WERI-Rb-1 (cell line): ENCODE data around the gene ZFHX3.

ENCODE experiments used
- DNase-seq: peaks from one replicate; pipeline ENCODE4 v3.0.0-alpha.2; 2020
- H3K27ac ChIP-seq: fragments of 250-450 bp; sonication (Bioruptor Pico); 2 replicates; pipeline ENCODE4 v1.5.1; 2020; ENCODE audit warnings: mild to moderate bottlenecking, moderate library complexity
- H3K27me3 ChIP-seq: fragments of 250-450 bp; sonication (Bioruptor Pico); 2 replicates; pipeline ENCODE4 v1.5.1; 2021; ENCODE audit warnings: mild to moderate bottlenecking, low read depth, moderate library complexity; ENCODE audit not compliant: insufficient read depth, severe bottlenecking
- H3K36me3 ChIP-seq: fragments of 250-450 bp; sonication (Bioruptor Pico); 2 replicates; pipeline ENCODE4 v1.5.1; 2020; ENCODE audit warnings: mild to moderate bottlenecking, moderate library complexity
- H3K4me3 ChIP-seq: 2 replicates; pipeline ENCODE4 v1.5.1; 2011; ENCODE audit warnings: low read depth, mild to moderate bottlenecking, control low read depth, low read length
- H3K9me3 ChIP-seq: fragments of 250-450 bp; sonication (Bioruptor Pico); 2 replicates; pipeline ENCODE4 v1.5.1; 2021; ENCODE audit warnings: mild to moderate bottlenecking, moderate library complexity; ENCODE audit not compliant: severe bottlenecking
- CTCF ChIP-seq: IDR thresholded peaks from 2 replicates; pipeline ENCODE4 v1.5.1; 2011; ENCODE audit warnings: low read depth, mild to moderate bottlenecking, control low read depth, inconsistent platforms, low read length

ZFHX3 gene

DNA sequence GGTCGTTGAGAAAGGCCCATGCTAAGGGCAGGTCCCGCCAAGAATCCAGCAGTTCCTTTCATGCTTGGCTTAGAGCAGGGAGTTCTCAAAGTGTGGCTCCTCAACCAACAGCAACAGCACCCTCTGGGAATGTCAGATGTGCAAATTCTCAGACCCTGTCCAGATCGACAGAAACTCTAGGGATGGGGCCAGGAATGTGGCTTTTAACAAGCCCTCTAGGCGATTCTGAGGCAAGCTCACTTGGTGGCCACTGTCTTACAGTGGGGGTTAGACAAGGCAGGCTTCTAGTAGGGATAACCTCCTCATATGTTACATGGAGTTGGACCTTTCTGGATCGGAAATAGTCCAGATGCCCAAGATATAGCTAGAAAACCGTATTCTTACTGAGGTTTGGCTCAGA lies 144.8 kb downstream of the ZFHX3 start:
- H3K36me3 ChIP-seq, result no peaks in the 10 kb centered on the region
- no peak for TF ChIP-seq CTCF
- no peak overlapping the region for H3K4me3 ChIP-seq

GRCh38 chr16:72902206-72902605 lies 145.7 kb downstream of the ZFHX3 start:
- H3K9me3 ChIP-seq, result no peaks in the 10 kb centered on the region
- H3K27me3 ChIP-seq, result no peaks in the 10 kb centered on the region
- no peak for TF ChIP-seq CTCF
- H3K4me3 ChIP-seq, result no peak overlapping the region
- no peak overlapping the region for H3K27ac ChIP-seq
- no peak for DNase-seq
- H3K36me3 ChIP-seq, result no peaks in the 10 kb centered on the region

More for the DNA sequence above, 144.8 kb downstream of the ZFHX3 start:
- Histone ChIP-seq H3K27ac (no peak overlapping the region), H3K9me3 (no peaks in the 10 kb centered on the region), H3K27me3 (no peaks in the 10 kb centered on the region)
- DNase-seq, result no peak

DNA sequence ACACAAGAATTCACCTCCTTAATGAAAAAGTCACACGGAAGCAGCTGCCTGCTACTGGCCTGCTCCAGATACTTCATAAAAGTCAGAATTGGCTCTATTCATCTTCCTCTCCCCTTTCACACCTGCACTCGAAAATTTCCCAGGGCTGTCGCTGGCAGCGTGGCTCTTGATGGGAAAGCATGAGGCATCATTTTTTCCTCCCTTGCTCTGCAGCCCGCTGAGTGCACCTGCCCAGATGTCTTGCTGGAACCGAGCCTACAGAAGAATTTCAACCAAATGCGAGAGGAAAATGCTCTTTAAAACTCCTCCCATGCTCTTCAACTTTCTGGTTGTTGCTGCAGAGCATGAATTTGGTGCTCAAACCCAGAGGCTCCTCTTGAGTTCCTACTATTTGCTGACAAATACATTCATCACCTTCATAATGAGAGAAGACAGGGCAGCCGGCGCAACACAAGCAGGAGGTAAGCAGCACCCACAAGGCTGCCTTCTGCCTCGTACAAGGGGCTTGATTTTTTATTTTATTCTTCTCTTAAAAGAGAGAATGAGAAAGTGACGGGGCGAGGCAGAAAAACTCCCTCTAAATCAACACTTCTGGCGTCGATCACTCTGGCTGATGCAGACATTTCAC lies 146.8 kb downstream of the ZFHX3 start:
- no peak for DNase-seq
- no peak overlapping the region for H3K27ac ChIP-seq
- H3K4me3 ChIP-seq, result no peak overlapping the region
- TF ChIP-seq CTCF, result no peak
- H3K27me3 ChIP-seq, result no peaks in the 10 kb centered on the region
- H3K9me3 ChIP-seq, result no peaks in the 10 kb centered on the region
- H3K36me3 ChIP-seq, result no peaks in the 10 kb centered on the region

DNA sequence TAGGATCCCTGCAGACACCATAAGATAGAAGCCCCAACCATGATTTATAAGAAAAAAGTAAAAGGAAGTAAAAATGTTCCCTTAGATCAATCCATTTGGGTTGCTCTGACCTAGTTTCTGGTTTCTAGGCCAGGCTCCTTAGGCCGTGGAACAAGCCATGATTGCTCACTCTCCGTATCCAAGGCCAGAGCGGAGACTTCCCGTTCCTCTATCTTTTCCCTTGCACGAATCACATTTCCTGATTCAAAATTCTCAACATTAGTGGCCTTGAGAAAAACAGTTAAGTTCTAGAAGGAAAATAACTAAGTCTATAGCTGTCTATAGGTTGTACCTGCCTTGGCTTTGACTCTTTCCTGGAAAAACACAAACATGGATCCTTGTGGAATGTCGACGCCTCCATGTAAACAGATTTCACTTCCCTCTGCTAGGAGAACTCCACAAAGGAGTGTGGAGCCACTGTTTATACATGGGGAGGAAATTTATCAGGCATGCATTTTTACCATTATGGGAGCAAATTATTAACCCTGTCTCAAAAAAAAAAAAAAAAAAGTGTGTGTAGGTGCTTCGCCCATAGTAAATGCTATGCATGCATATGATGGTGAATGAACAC lies 149.6 kb downstream of the ZFHX3 start:
- H3K27ac ChIP-seq, result no peak overlapping the region
- H3K9me3 ChIP-seq, result no peaks in the 10 kb centered on the region
- no peak for DNase-seq
- H3K27me3 ChIP-seq, result no peaks in the 10 kb centered on the region
- peaks cover 6% of the 10 kb centered on the region; the same call in 1 of the 2 replicates for H3K36me3 ChIP-seq
- no peak overlapping the region for H3K4me3 ChIP-seq
- TF ChIP-seq CTCF, result no peak

GRCh38 chr16:72897707-72898106 lies 150.2 kb downstream of the ZFHX3 start:
- no peak for TF ChIP-seq CTCF
- H3K9me3 ChIP-seq, result no peaks in the 10 kb centered on the region
- peaks cover 6% of the 10 kb centered on the region; the same call in 1 of the 2 replicates for H3K36me3 ChIP-seq
- H3K27ac ChIP-seq, result no peak overlapping the region
- no peak for DNase-seq
- H3K4me3 ChIP-seq, result no peak overlapping the region
- H3K27me3 ChIP-seq, result no peaks in the 10 kb centered on the region
